Measurements from ENCODE around the gene SLC16A3.

SLC16A3 gene

DNA sequence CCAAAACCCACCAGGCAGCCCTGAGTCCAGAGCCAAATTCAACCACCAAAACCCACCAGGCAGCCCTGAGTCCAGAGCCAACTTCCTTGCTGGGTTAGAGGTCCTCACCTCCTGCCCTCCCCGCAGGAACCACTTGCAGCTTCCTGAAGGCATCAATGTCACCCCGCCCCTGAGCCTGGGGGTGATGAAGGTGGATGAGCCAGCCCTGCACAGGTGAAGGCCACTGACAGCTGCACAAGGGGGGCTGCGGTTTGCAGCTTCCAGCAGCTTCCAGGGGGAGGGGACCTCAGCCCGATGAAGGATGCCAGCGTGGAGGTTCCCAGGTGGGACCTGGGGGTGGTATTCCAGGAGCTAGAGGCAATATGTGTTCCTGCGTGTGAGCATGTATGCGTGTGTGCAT is 52.2 kb downstream of the SLC16A3 start:
- peaks cover 5% of the 10 kb centered on the region for H3K27me3 Mint-ChIP-seq (ENCODE audit: low read depth)
- H3K9me3 Mint-ChIP-seq = no peaks in the 10 kb centered on the region
- peaks cover 13% of the 10 kb centered on the region for H3K4me1 Mint-ChIP-seq (ENCODE audit: low read depth)
- H3K27ac Mint-ChIP-seq = no peak overlapping the region
- no peaks in the 10 kb centered on the region for H3K36me3 Mint-ChIP-seq (ENCODE audit: low read depth)
- no peak overlapping the region for H3K4me3 Mint-ChIP-seq

DNA sequence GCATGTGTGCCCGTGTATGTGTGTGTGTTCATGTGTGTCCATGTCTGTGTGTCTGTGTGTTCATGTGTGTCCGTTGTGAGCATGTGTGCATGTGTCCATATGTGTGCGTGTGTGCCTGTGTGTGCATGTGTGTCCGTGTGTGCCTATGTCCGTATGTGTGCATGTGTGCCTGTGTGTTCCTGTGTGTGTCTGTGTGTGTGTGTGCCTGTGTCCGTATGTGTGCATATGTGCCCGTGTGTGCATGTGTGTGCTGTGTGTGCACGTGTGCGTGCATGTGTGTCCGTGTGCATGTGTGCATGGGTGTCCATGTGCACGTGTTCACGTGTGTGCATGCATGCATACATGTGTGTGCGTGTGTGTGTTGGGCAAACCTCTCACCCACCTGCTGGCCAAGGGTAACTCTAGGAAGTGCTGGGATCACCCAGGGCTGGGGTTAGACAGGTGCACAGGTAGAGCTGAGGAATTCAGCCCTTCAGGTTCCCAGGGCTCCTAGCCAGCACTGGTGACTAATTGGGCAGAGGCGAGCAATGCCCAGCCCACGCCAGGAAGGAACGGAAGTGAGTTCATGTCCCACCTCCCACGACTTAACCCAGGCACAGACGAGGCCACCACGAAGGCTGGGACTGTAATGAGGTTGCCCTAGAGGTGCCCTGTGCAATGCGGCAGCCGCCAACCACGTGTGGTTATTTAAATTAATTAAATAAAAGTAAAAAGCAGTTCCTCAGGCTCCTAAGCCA is 52.8 kb downstream of the SLC16A3 start:
- Mint-ChIP-seq H3K4me3 (no peak overlapping the region), H3K27ac (no peak overlapping the region), H3K9me3 (no peaks in the 10 kb centered on the region), H3K4me1 (ENCODE audit: low read depth) (peaks cover 13% of the 10 kb centered on the region), H3K27me3 (ENCODE audit: low read depth) (peaks cover 5% of the 10 kb centered on the region), H3K36me3 (ENCODE audit: low read depth) (no peaks in the 10 kb centered on the region)

DNA sequence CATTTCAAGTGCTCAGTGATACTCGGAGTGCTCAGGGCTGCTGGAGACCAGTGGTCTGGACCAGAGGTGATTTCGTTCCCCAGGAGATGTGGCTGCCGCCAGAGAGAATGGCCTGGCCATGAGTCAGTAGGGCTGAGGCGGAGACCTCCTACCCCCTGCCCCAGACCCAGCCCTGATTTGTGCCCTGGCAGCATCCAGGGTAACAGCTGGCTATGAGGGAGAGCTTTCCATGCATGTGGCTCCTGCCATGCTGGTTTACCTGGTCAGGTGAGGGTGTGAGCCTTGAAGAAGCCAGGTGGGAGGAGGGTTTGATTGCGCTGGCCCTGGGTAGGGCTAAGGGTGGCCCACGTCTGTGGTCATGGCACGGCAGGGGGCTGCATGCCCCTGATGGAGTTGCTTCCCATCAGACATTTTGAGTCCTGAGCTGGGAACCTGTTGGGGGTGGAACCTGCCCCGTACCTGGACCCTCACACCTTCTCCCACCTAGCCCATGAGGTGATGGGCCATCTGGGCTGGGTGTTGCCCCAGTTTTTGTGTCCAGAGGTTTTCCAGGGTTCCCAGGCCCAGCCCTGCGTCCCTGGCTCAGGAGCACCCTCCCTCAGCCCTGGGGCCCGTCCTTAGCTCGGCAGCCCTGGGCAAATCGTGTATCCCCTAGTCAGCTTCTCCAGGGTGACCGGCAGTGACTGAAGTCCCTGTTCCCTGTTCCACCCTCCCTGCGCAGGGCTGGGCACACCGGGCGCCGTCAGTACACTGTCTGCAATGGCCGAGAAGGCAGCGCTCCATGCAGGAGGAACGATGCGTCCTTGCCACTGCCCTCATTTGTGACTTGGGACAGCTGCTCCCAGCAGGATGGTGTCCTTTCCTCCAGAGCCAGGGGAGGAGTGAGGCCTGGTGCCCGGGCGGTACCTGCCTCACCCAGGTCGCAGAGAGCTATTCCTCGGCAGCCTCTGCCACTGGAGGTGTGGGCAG is 53.7 kb downstream of the SLC16A3 start:
- no peak overlapping the region for H3K4me3 Mint-ChIP-seq
- H3K36me3 Mint-ChIP-seq (ENCODE audit: low read depth) = no peaks in the 10 kb centered on the region
- peaks cover 13% of the 10 kb centered on the region for H3K4me1 Mint-ChIP-seq (ENCODE audit: low read depth)
- no peaks in the 10 kb centered on the region for H3K9me3 Mint-ChIP-seq
- H3K27ac Mint-ChIP-seq = no peak overlapping the region
- H3K27me3 Mint-ChIP-seq (ENCODE audit: low read depth) = peaks cover 5% of the 10 kb centered on the region

DNA sequence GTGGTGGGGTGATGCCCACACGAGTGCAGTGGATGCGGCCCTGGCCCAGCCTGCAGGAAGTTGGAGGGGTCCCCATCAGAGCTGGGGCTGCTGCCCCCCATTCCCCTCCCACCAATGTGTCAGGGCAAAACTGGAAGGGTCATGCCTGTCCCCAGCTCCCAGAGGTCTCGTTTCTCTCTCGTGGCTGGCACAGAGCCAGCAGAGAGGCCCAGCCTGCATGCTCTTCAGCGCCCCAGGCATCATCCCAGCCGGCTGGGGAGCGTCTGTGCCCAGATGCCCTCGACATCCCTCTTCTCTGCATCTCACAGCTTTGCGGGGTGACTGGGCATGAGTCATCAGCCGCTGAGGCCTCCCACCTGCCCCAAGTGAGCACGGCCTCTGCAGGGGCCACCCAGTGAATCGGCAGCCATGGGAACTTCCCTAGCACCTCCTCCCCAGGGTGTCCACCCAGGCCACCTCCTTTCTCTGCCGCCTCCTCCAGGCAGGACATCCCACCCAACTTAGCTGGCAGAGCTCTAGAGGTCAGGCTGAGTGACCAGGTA is 54.4 kb downstream of the SLC16A3 start:
- Mint-ChIP-seq H3K27me3 (ENCODE audit: low read depth) (peaks cover 5% of the 10 kb centered on the region), H3K9me3 (no peaks in the 10 kb centered on the region), H3K36me3 (ENCODE audit: low read depth) (no peaks in the 10 kb centered on the region), H3K4me1 (ENCODE audit: low read depth) (peaks cover 14% of the 10 kb centered on the region), H3K27ac (no peak overlapping the region), H3K4me3 (no peak overlapping the region)

DNA sequence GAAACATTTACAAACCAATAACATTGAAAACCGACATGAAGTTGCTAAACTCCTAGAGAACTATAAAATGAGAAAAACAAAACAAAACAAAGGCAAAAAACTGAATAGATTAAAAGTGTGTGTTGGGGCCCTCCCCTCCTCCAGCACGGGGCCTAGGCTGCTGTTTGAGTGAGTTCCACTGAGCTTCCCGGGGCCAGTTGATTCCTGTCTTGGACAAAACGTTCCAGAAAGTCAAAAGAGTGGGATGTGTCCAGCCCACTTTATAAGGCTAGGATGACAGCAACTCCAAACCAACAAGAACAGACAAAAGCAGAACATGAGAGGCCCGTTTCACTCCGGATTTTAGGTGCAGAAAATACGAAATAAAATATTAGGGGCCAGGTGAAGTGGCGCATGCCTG is 56.3 kb downstream of the SLC16A3 start:
- Mint-ChIP-seq H3K9me3 (no peaks in the 10 kb centered on the region), H3K4me3 (no peak overlapping the region), H3K27me3 (ENCODE audit: low read depth) (peaks cover 5% of the 10 kb centered on the region), H3K36me3 (ENCODE audit: low read depth) (no peaks in the 10 kb centered on the region), H3K4me1 (ENCODE audit: low read depth) (peaks cover 14% of the 10 kb centered on the region), H3K27ac (no peak overlapping the region)

DNA sequence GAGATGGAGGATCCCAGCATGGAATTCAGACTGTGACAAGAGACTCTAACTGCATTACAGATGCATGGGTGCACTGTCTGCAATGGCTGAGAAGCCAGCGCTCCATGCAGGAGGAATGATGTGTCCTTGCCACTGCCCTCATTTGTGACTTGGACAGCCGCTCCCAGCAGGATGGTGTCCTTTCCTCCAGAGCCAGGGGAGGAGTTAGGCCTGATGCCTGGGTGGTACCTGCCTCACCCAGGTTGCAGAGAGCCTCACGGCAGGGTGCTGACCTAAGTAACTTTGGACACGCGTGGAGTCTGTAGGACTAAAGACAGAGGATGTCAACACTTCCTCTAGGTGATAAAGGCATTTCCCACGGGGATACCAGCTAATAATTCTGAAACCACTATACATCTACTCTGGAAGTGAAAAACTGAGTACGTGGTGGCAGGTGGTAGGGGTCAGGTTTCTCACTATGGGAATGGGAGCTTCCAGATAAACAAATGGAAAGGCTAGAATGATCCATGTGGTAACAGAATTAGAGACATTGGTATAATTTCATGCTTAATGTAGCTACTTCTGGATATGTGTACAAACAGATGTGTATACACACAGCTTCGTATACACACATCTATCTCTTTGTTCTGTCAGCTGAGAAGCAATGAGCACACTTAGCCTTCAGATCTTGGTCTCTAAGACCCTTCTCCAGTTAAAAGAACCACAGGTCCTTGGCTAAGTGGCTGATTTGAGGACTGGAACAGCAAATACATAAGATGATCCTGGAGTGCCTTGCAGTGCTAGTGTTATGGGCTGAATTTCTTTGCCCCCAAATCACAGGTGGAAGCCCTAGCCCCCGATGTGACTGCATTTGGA is 58.4 kb downstream of the SLC16A3 start:
- H3K9me3 Mint-ChIP-seq = no peaks in the 10 kb centered on the region
- H3K4me3 Mint-ChIP-seq = no peak overlapping the region
- peaks cover 3% of the 10 kb centered on the region for H3K4me1 Mint-ChIP-seq (ENCODE audit: low read depth)
- no peak overlapping the region for H3K27ac Mint-ChIP-seq
- peaks cover 5% of the 10 kb centered on the region for H3K27me3 Mint-ChIP-seq (ENCODE audit: low read depth)
- H3K36me3 Mint-ChIP-seq (ENCODE audit: low read depth) = no peaks in the 10 kb centered on the region

DNA sequence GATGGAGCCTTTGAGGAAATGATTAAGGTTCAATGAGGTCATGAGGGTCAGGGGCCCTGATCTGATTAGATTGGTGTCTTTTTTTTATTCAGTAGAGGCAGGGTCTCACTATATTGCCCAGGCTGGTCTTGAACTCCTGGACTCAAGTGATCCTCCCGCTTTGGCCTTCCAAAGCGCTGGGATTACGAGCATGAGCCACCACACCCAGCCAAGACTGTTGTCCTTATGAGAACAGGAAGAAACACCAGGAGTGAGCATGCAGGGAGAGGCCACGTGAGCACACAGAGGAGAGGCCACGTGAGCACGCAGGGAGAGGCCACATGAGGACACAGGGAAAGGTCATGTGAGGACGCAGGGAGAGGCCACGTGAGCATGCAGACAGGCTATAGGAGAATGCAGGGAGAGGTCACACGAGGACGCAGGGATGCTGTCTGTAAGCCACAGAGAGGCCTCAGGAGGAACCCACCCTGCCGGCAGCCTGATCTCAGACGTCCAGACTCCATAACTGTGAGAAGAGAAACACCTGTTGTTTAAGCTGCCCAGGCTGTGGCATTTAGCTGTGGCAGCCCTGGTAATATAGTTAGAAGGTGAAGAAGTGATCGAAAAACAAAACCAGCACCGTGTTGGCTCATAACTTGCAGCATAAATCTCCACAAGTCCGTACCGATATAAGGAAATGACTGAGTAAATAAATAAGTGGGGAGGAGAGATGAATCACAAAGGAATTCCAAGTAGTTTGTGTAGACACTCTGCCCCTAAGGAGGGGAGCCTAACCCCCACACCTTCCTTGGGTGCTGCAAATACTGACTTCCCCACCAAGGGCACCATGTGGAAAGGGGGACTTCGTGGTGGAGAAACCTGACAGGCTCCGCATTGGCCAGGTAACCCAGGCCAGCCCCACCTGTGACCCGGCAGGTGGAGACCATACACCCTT is 59.3 kb downstream of the SLC16A3 start:
- Mint-ChIP-seq H3K36me3 (ENCODE audit: low read depth) (no peaks in the 10 kb centered on the region), H3K4me1 (ENCODE audit: low read depth) (peaks cover 3% of the 10 kb centered on the region), H3K9me3 (no peaks in the 10 kb centered on the region), H3K27me3 (ENCODE audit: low read depth) (peaks cover 5% of the 10 kb centered on the region), H3K27ac (no peak overlapping the region), H3K4me3 (no peak overlapping the region)

Data from T-helper 1 cell treated with Interleukin-12 subunit alpha and Interleukin-12 subunit beta and Interleukin-4 antibody, amounts not matched to agents 30 μg/mL and 1 μg/mL, for 36 hours (primary cell).